Right lobe of liver (tissue), 4 donors: ENCODE measurements around the gene TBXA2R.

Experiments used
- POLR2A ChIP-seq: fragments of 450-650 bp; IDR thresholded peaks from one replicate; pipeline ENCODE4 v1.6.1; 2017; ENCODE audit warnings: antibody characterized with exemption, mild to moderate bottlenecking
- TF ChIP-seq, protein P1 (sequence below), 4 donors: fragments of 200-600 bp in 3 of 4; fragments of 450-650 bp in 1 of 4; IDR thresholded peaks; one replicate each; pipeline versions ENCODE4 v1.5.1 to v1.8.0; 2016 to 2022; ENCODE audit warnings: antibody characterized with exemption in 4 of 4, mild to moderate bottlenecking in 2 of 4
- donor health status: DM: no; HTN: no; CAD: no.
- donor health status: DM: no; HTN: no; CAD: no.
- donor health status: DM: no; HTN: yes; CAD: no.

DNA sequence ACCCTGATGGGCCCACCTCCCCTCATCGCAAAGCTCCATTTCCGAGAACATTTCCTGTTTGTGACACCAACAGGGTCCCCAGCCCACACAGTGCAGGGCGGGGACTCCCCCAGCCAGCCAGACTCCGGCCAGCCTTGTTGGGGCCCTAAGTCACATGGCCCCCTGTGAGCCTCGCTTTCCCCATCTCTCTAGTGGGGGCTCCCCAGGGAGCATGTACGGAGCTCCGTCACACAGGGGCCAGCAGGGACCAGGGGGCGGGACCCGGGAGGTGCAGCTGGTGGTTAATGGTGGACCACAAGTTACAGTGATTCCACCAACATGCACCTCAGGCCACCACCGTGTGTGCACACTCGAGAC lies 1.7 kb downstream of the TBXA2R start:
- TF ChIP-seq, protein P1, sequence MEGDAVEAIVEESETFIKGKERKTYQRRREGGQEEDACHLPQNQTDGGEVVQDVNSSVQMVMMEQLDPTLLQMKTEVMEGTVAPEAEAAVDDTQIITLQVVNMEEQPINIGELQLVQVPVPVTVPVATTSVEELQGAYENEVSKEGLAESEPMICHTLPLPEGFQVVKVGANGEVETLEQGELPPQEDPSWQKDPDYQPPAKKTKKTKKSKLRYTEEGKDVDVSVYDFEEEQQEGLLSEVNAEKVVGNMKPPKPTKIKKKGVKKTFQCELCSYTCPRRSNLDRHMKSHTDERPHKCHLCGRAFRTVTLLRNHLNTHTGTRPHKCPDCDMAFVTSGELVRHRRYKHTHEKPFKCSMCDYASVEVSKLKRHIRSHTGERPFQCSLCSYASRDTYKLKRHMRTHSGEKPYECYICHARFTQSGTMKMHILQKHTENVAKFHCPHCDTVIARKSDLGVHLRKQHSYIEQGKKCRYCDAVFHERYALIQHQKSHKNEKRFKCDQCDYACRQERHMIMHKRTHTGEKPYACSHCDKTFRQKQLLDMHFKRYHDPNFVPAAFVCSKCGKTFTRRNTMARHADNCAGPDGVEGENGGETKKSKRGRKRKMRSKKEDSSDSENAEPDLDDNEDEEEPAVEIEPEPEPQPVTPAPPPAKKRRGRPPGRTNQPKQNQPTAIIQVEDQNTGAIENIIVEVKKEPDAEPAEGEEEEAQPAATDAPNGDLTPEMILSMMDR (IDR thresholded peaks at IDR 0.05) = no peak
- TF ChIP-seq POLR2A = no peak
